ENCODE data around the gene FMN1. TPM values are rescaled to one million over a fixed set of nuclear protein-coding genes. Genes with fewer than 3 reads are reported as not detected.
A peak's percentile ranks its signal among the peaks of the same experiment; 100 is the strongest.

The FMN1 gene
- total and polyA plus RNA-seq, 7 donors: 0.21 to 20.0 (median 2.5) TPM

DNA sequence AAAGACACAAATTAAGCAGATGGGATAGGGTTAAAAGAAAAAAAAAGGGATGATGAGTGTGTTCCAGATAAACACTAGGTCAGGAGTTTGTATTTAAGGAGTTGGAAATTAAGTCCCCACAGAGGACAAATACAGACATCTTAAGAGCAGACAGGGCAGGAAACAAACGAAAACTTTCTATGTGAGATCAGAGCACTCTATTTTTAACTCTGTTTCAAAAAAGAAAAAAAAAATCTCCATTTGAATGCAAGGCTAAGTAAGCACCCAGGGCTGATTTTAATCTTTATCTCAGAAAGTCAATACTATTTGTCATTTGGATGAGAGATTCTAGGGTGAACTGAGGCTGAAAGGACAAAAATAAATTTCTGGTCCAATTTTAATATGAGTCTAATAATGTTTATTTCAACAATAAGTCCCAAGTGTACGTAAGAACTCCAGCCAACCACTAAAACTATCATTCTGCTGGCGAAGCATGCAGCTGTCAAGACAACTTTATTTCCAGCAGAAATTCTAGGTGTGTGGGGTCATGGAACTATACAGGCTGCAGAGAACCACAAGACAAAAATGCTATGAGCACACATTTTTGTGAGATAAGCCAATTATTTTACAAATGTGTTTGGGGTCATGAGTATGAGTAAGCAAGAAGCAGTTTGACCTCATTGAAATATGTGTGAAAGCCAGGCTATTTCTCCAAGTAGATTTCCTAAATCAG, 186.1 kb downstream of the FMN1 start:
- Histone ChIP-seq H3K4me3 (no peak overlapping the region), H3K9me3 (no peaks in the 10 kb centered on the region), H3K27ac (no peak overlapping the region), H3K27me3 (ENCODE audit: insufficient read depth in 3 of 3, low read length in 2 of 3) (no peaks in the 10 kb centered on the region), H3K36me3 (ENCODE audit: insufficient read depth in 1 of 2, low read depth in 1 of 2) (no peaks in the 10 kb centered on the region), H3K4me1 (no peaks in the 10 kb centered on the region)
- no peak for DNase-seq
- ATAC-seq: peak; percentile 30 to 72 (median 39)
- 27 to 36% (median 30%) methylated on average over 3 of the region's 3 CpGs for WGBS, 3 donors
- intact Hi-C loops (cut with DNase I): no loop called here
- TF ChIP-seq, protein P1, sequence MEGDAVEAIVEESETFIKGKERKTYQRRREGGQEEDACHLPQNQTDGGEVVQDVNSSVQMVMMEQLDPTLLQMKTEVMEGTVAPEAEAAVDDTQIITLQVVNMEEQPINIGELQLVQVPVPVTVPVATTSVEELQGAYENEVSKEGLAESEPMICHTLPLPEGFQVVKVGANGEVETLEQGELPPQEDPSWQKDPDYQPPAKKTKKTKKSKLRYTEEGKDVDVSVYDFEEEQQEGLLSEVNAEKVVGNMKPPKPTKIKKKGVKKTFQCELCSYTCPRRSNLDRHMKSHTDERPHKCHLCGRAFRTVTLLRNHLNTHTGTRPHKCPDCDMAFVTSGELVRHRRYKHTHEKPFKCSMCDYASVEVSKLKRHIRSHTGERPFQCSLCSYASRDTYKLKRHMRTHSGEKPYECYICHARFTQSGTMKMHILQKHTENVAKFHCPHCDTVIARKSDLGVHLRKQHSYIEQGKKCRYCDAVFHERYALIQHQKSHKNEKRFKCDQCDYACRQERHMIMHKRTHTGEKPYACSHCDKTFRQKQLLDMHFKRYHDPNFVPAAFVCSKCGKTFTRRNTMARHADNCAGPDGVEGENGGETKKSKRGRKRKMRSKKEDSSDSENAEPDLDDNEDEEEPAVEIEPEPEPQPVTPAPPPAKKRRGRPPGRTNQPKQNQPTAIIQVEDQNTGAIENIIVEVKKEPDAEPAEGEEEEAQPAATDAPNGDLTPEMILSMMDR (IDR thresholded peaks at IDR 0.05): no peak

DNA sequence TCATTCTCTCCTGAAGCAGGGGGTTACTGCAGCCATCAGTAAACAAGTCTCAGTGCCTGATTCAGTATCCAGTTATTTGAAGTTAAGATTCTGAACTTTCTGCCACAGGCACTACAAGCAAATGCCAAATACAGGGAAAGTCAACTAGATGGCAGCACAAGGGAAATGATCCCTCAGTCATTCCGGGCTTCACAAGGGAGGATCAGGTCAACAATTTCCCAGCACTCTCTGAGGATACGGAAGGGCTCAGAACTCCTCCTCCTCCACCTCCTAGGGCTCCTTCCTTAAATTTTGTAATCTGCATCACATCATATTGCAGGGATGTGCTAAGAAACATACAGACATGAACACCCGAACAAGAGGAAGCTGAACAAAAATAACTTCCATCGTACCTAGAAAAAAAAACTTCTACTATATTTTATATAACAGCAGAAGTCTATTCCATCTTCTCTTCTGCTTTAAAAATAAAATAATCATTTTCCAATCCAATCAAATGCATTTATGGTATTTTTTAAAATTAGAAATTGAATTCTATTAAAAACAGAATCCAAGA, 187.1 kb downstream of the FMN1 start:
- WGBS, 3 donors: 31 to 38% (median 35%) methylated on average over 4 of the region's 4 CpGs
- no peaks in the 10 kb centered on the region for H3K36me3 ChIP-seq (ENCODE audit: insufficient read depth in 1 of 2, low read depth in 1 of 2)
- TF ChIP-seq, protein P1 (IDR thresholded peaks at IDR 0.05): no peak

DNA sequence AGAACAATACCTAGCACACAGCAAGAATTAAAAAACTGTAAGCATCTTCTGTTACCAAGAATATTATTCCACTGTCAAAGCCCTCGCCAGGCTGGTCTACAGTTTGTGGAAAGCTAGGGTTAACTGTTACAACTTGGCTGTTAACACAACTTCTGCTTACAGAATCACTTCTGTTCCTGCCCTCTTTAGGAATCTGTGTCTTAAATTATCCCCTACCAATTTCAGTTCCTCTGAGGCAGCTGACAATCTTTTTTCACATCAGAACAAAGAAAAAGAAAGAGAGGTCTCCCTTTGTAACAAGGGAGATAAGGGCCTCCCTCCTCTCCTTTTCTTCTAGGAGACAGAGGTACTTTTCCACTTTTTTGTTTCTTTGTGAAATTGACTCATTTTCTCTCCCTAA, 188.9 kb downstream of the FMN1 start:
- Histone ChIP-seq H3K27ac (no peak overlapping the region), H3K27me3 (ENCODE audit: insufficient read depth in 3 of 3, low read length in 2 of 3) (peaks cover 0 to 4% (median 0%) of the 10 kb centered on the region in 3 donors), H3K9me3 (no peaks in the 10 kb centered on the region), H3K4me1 (no peaks in the 10 kb centered on the region), H3K4me3 (no peak overlapping the region), H3K36me3 (ENCODE audit: insufficient read depth in 1 of 2, low read depth in 1 of 2) (no peaks in the 10 kb centered on the region)
- ATAC-seq (no peak), DNase-seq (no peak)
- TF ChIP-seq, protein P1 (IDR thresholded peaks at IDR 0.05): no peak
- 86 to 93% (median 89%) methylated on average over 1 of the region's 1 CpG for WGBS, 3 donors
- intact Hi-C loops (cut with DNase I): no loop called here

More for the DNA sequence above, 187.1 kb downstream of the FMN1 start:
- H3K4me3 ChIP-seq: no peak overlapping the region
- no peak for DNase-seq
- H3K27me3 ChIP-seq (ENCODE audit: insufficient read depth in 3 of 3, low read length in 2 of 3): no peaks in the 10 kb centered on the region
- H3K9me3 ChIP-seq: no peaks in the 10 kb centered on the region
- intact Hi-C loops (cut with DNase I): no loop called here
- H3K4me1 ChIP-seq: no peaks in the 10 kb centered on the region
- no peak overlapping the region for H3K27ac ChIP-seq
- ATAC-seq: peak; percentile 23 to 62 (median 48)

DNA sequence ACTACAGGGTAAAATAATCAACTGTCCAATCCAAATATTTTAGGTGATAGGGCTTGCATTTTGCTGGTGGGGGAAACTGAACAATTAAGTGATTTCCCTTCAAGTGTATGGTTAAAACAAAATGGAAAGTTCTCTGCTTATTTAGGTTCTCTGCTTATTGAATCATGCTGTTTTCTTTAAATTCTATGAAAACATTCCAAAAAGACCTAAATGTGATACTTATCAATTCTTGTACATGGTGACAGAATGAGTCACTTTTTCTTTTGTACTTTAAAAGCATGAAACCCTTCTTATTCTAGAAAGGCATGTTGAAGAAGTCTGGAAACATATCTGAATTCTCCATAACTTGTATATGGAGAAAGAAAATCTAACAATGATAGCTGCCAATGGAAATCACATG, 192.6 kb downstream of the FMN1 start:
- H3K27me3 ChIP-seq (ENCODE audit: insufficient read depth in 3 of 3, low read length in 2 of 3): peaks cover 0 to 4% (median 0%) of the 10 kb centered on the region in 3 donors
- TF ChIP-seq, protein P1 (IDR thresholded peaks at IDR 0.05): no peak
- no peak overlapping the region for H3K4me3 ChIP-seq
- ATAC-seq (no peak), DNase-seq (no peak)
- intact Hi-C loops (cut with DNase I): no loop called here
- H3K9me3 ChIP-seq: no peaks in the 10 kb centered on the region
- no peaks in the 10 kb centered on the region for H3K36me3 ChIP-seq (ENCODE audit: insufficient read depth in 1 of 2, low read depth in 1 of 2)
- no peaks in the 10 kb centered on the region for H3K4me1 ChIP-seq
- no peak overlapping the region for H3K27ac ChIP-seq

All from psoas muscle (tissue), 8 donors.